ENCODE data around the gene LAPTM5.

The LAPTM5 gene

GRCh38 chr1:30742300-30742962 is 15.1 kb downstream of the LAPTM5 start:
- ChIA-PET POLR2A (no interaction called here), CTCF (interaction anchor here (0.8 kb wide), 1 partner anchor 38 kb away, joined by 3 read pairs; no protein-coding TSS in a partner anchor)
- TF ChIP-seq PKNOX1 (IDR thresholded peaks at IDR 0.05) (no peak), ZNF384 (IDR thresholded peaks at IDR 0.05) (no peak), LEF1 (IDR thresholded peaks at IDR 0.05; ENCODE audit: borderline replicate concordance) (no peak), L3MBTL2 (conservative IDR thresholded peaks at IDR 0.05) (no peak), ARNT (IDR thresholded peaks at IDR 0.05) (no peak), NFRKB (IDR thresholded peaks at IDR 0.05) (no peak), SUZ12 (IDR thresholded peaks at IDR 0.05) (no peak), FOXM1 (IDR thresholded peaks at IDR 0.05; ENCODE audit: borderline replicate concordance) (no peak), SP1 (IDR thresholded peaks at IDR 0.05) (no peak), FOXA1 (IDR thresholded peaks at IDR 0.05) (no peak), TARDBP (IDR thresholded peaks at IDR 0.05) (no peak), BHLHE40 (IDR thresholded peaks at IDR 0.05; ENCODE audit: borderline replicate concordance) (no peak), FOXK2 (IDR thresholded peaks at IDR 0.05) (no peak), CTBP1 (IDR thresholded peaks at IDR 0.05; ENCODE audit: borderline replicate concordance) (no peak), ELF4 (IDR thresholded peaks at IDR 0.05) (no peak), HDGF (IDR thresholded peaks at IDR 0.05; ENCODE audit: borderline replicate concordance) (no peak)

GRCh38 chr1:30741239-30741894 is 16.2 kb downstream of the LAPTM5 start:
- TF ChIP-seq SUZ12 (IDR thresholded peaks at IDR 0.05) (no peak), L3MBTL2 (conservative IDR thresholded peaks at IDR 0.05) (no peak), ZNF384 (IDR thresholded peaks at IDR 0.05) (no peak), TARDBP (IDR thresholded peaks at IDR 0.05) (no peak), SP1 (IDR thresholded peaks at IDR 0.05) (no peak), HDGF (IDR thresholded peaks at IDR 0.05; ENCODE audit: borderline replicate concordance) (no peak), FOXA1 (IDR thresholded peaks at IDR 0.05) (no peak), BHLHE40 (IDR thresholded peaks at IDR 0.05; ENCODE audit: borderline replicate concordance) (no peak), ELF4 (IDR thresholded peaks at IDR 0.05) (no peak), FOXK2 (IDR thresholded peaks at IDR 0.05) (no peak), CTBP1 (IDR thresholded peaks at IDR 0.05; ENCODE audit: borderline replicate concordance) (no peak), PKNOX1 (IDR thresholded peaks at IDR 0.05) (no peak), ARNT (IDR thresholded peaks at IDR 0.05) (no peak), FOXM1 (IDR thresholded peaks at IDR 0.05; ENCODE audit: borderline replicate concordance) (no peak), LEF1 (IDR thresholded peaks at IDR 0.05; ENCODE audit: borderline replicate concordance) (no peak), NFRKB (IDR thresholded peaks at IDR 0.05) (no peak)
- ChIA-PET CTCF (interaction anchor here (0.9 kb wide), 1 partner anchor 41 kb away, joined by 4 read pairs; no protein-coding TSS in a partner anchor), POLR2A (no interaction called here)
- DNase-seq (ENCODE audit: extremely low spot score) = no peak

More at GRCh38 chr1:30742300-30742962, 15.1 kb downstream of the LAPTM5 start:
- DNase-seq (ENCODE audit: extremely low spot score) = no peak

- TF ChIP-seq ARNT (IDR thresholded peaks at IDR 0.05) (no peak), FOXA1 (IDR thresholded peaks at IDR 0.05) (no peak), NFRKB (IDR thresholded peaks at IDR 0.05) (no peak), BHLHE40 (IDR thresholded peaks at IDR 0.05; ENCODE audit: borderline replicate concordance) (no peak), CTBP1 (IDR thresholded peaks at IDR 0.05; ENCODE audit: borderline replicate concordance) (no peak), SP1 (IDR thresholded peaks at IDR 0.05) (no peak), L3MBTL2 (conservative IDR thresholded peaks at IDR 0.05) (no peak), FOXM1 (IDR thresholded peaks at IDR 0.05; ENCODE audit: borderline replicate concordance) (no peak), LEF1 (IDR thresholded peaks at IDR 0.05; ENCODE audit: borderline replicate concordance) (no peak), ZNF384 (IDR thresholded peaks at IDR 0.05) (no peak), TARDBP (IDR thresholded peaks at IDR 0.05) (no peak), ELF4 (IDR thresholded peaks at IDR 0.05) (no peak), FOXK2 (IDR thresholded peaks at IDR 0.05) (no peak), HDGF (IDR thresholded peaks at IDR 0.05; ENCODE audit: borderline replicate concordance) (no peak), PKNOX1 (IDR thresholded peaks at IDR 0.05) (no peak), SUZ12 (IDR thresholded peaks at IDR 0.05) (no peak)
- no peak for DNase-seq (ENCODE audit: extremely low spot score)
- POLR2A ChIA-PET = no interaction called here
- CTCF ChIA-PET = interaction anchor here (0.9 kb wide), 1 partner anchor 42 kb away, joined by 4 read pairs; no protein-coding TSS in a partner anchor
Measured at GRCh38 chr1:30740251-30741238, 17.0 kb downstream of the LAPTM5 start.

GRCh38 chr1:30739601-30740000 is 18.0 kb downstream of the LAPTM5 start:
- no peak for TF ChIP-seq TARDBP (IDR thresholded peaks at IDR 0.05)
- no peak for TF ChIP-seq FOXK2 (IDR thresholded peaks at IDR 0.05)
- no peak for TF ChIP-seq FOXM1 (IDR thresholded peaks at IDR 0.05; ENCODE audit: borderline replicate concordance)
- no peak for TF ChIP-seq CTBP1 (IDR thresholded peaks at IDR 0.05; ENCODE audit: borderline replicate concordance)
- no peak for TF ChIP-seq L3MBTL2 (conservative IDR thresholded peaks at IDR 0.05)
- no peak for TF ChIP-seq ZNF384 (IDR thresholded peaks at IDR 0.05)
- TF ChIP-seq HDGF (IDR thresholded peaks at IDR 0.05; ENCODE audit: borderline replicate concordance) = no peak
- no peak for TF ChIP-seq PKNOX1 (IDR thresholded peaks at IDR 0.05)
- no peak for TF ChIP-seq FOXA1 (IDR thresholded peaks at IDR 0.05)
- CTCF ChIA-PET = interaction anchor here (0.8 kb wide), 1 partner anchor 40 kb away, joined by 3 read pairs; no protein-coding TSS in a partner anchor
- POLR2A ChIA-PET = no interaction called here
- DNase-seq (ENCODE audit: extremely low spot score) = no peak

All from HEK293T (cell line).